H9 (cell line): Measurements from ENCODE around the gene KCTD17. TPM values are rescaled to one million over a fixed set of nuclear protein-coding genes. Genes with fewer than 3 reads are reported as not detected.

Experiments
- DNase-seq: peaks from one replicate; pipeline ENCODE4 v3.0.0-alpha.2; 2017
- H2AFZ ChIP-seq: one replicate; pipeline ENCODE4 v1.6.1; 2013; ENCODE audit warnings: mild to moderate bottlenecking, low read length, control low read depth, moderate library complexity
- H2AK5ac ChIP-seq: 2 replicates; pipeline ENCODE4 v1.6.1; 2013; ENCODE audit warnings: low read length, control low read depth, mixed read lengths; ENCODE audit not compliant: insufficient read length
- H2BK120ac ChIP-seq: one replicate; pipeline ENCODE4 v1.6.1; 2013; ENCODE audit warnings: low read depth, mild to moderate bottlenecking, low read length, control low read depth, inconsistent platforms; ENCODE audit not compliant: poor library complexity, severe bottlenecking
- H2BK12ac ChIP-seq: 2 replicates; pipeline ENCODE4 v1.6.1; 2013; ENCODE audit warnings: low read length, control low read depth, mixed read lengths, low read depth; ENCODE audit not compliant: insufficient read length
- H2BK15ac ChIP-seq: 2 replicates; pipeline ENCODE4 v1.6.1; 2013; ENCODE audit warnings: low read depth, low read length, control low read depth
- H2BK20ac ChIP-seq: one replicate; pipeline ENCODE4 v1.6.1; 2013; ENCODE audit warnings: low read depth, mild to moderate bottlenecking, low read length, control low read depth, inconsistent platforms; ENCODE audit not compliant: poor library complexity, severe bottlenecking
- H2BK5ac ChIP-seq: 2 replicates; pipeline ENCODE4 v1.6.1; 2013; ENCODE audit warnings: low read length, control low read depth, mixed read lengths; ENCODE audit not compliant: insufficient read length
- H3K14ac ChIP-seq: 2 replicates; pipeline ENCODE4 v1.6.1; 2013; ENCODE audit warnings: low read length, control low read depth; ENCODE audit not compliant: insufficient read depth
- H3K18ac ChIP-seq: 2 replicates; pipeline ENCODE4 v1.6.1; 2013; ENCODE audit warnings: low read depth, mild to moderate bottlenecking, mixed read lengths, low read length, control low read depth; ENCODE audit not compliant: insufficient read length
- H3K23ac ChIP-seq: 2 replicates; pipeline ENCODE4 v1.6.1; 2013; ENCODE audit warnings: low read length, control low read depth, mixed read lengths, low read depth; ENCODE audit not compliant: insufficient read length
- H3K23me2 ChIP-seq: 2 replicates; pipeline ENCODE4 v1.6.1; 2013; ENCODE audit warnings: low read depth, mild to moderate bottlenecking, mixed read lengths, low read length, control low read depth; ENCODE audit not compliant: insufficient read length, poor library complexity, severe bottlenecking
- H3K27ac ChIP-seq: 2 replicates; pipeline ENCODE4 v1.5.1; 2013; ENCODE audit warnings: low read length, control low read depth, mixed read lengths, low read depth; ENCODE audit not compliant: insufficient read length
- H3K27me3 ChIP-seq: 2 replicates; pipeline ENCODE4 v1.6.1; 2013; ENCODE audit warnings: low read length, control low read depth, inconsistent platforms; ENCODE audit not compliant: insufficient read depth
- H3K4ac ChIP-seq: 2 replicates; pipeline ENCODE4 v1.6.1; 2013; ENCODE audit warnings: low read depth, mild to moderate bottlenecking, control low read depth, inconsistent platforms, low read length, moderate library complexity
- H3K4me1 ChIP-seq: 2 replicates; pipeline ENCODE4 v1.6.1; 2013; ENCODE audit warnings: low read length, control low read depth, inconsistent platforms; ENCODE audit not compliant: insufficient read depth
- H3K4me2 ChIP-seq: 2 replicates; pipeline ENCODE4 v1.6.1; 2013; ENCODE audit warnings: low read length, control low read depth, mixed read lengths; ENCODE audit not compliant: insufficient read length, insufficient read depth
- H3K56ac ChIP-seq: 2 replicates; pipeline ENCODE4 v1.6.1; 2013; ENCODE audit warnings: low read depth, mild to moderate bottlenecking, mixed read lengths, low read length, control low read depth; ENCODE audit not compliant: insufficient read length
- H3K79me1 ChIP-seq: 2 replicates; pipeline ENCODE4 v1.6.1; 2013; ENCODE audit warnings: low read depth, mild to moderate bottlenecking, moderate library complexity, low read length, control low read depth, inconsistent platforms; ENCODE audit not compliant: insufficient read depth, poor library complexity, severe bottlenecking
- H3K79me2 ChIP-seq: 2 replicates; pipeline ENCODE4 v1.6.1; 2013; ENCODE audit warnings: low read length, control low read depth, inconsistent platforms; ENCODE audit not compliant: insufficient read depth
- H3K9ac ChIP-seq: 2 replicates; pipeline ENCODE4 v1.6.1; 2013; ENCODE audit warnings: low read length, control low read depth, mixed read lengths; ENCODE audit not compliant: insufficient read length; ENCODE audit errors: extremely low read depth
- H3K9me3 ChIP-seq: one replicate; pipeline ENCODE4 v1.6.1; 2013; ENCODE audit warnings: low read depth, low read length, inconsistent platforms; ENCODE audit not compliant: control insufficient read depth
- H3T11ph ChIP-seq: one replicate; pipeline ENCODE4 v1.6.1; 2013; ENCODE audit warnings: mild to moderate bottlenecking, low read length, control low read depth, inconsistent platforms
- H4K20me1 ChIP-seq: one replicate; pipeline ENCODE4 v1.6.1; 2013; ENCODE audit not compliant: control insufficient read depth, insufficient read length, insufficient read depth
- H4K5ac ChIP-seq: 2 replicates; pipeline ENCODE4 v1.6.1; 2013; ENCODE audit warnings: low read depth, mild to moderate bottlenecking, mixed read lengths, low read length, control low read depth; ENCODE audit not compliant: insufficient read length
- H4K8ac ChIP-seq: replicated peaks from 2 replicates; pipeline ENCODE4 v1.6.1; 2013; ENCODE audit warnings: low read length, control low read depth, mixed read lengths, low read depth; ENCODE audit not compliant: insufficient read length
- H4K91ac ChIP-seq: 2 replicates; pipeline ENCODE4 v1.6.1; 2013; ENCODE audit warnings: low read depth, mild to moderate bottlenecking, moderate library complexity, mixed read lengths, low read length, control low read depth; ENCODE audit not compliant: insufficient read length
- H3K27ac Mint-ChIP-seq, 3 experiments: 2 replicates in 2 of 3; 3 replicates in 1 of 3; pipeline ENCODE4 v1.8.0; 2020 to 2021; ENCODE audit warnings: mixed read lengths in 3 of 3, mild to moderate bottlenecking in 1 of 3, moderate library complexity in 1 of 3
- H3K27me3 Mint-ChIP-seq: 2 replicates; pipeline ENCODE4 v1.8.0; 2021; ENCODE audit warnings: low read depth, mild to moderate bottlenecking, moderate library complexity, mixed read lengths
- H3K36me3 Mint-ChIP-seq, 3 experiments: 2 replicates in 2 of 3; 3 replicates in 1 of 3; pipeline ENCODE4 v1.8.0; 2020 to 2021; ENCODE audit warnings: low read depth in 3 of 3, mixed read lengths in 3 of 3; ENCODE audit not compliant: insufficient read depth in 1 of 3
- H3K4me1 Mint-ChIP-seq, 2 experiments: 2 replicates each; pipeline ENCODE4 v1.8.0; 2020; ENCODE audit warnings: mixed read lengths in 2 of 2
- H3K4me3 Mint-ChIP-seq, 2 experiments: 2 replicates in 1 of 2; 3 replicates in 1 of 2; pipeline ENCODE4 v1.8.0; 2020 to 2021; ENCODE audit warnings: mild to moderate bottlenecking in 2 of 2, mixed read lengths in 2 of 2, moderate library complexity in 1 of 2
- H3K9me3 Mint-ChIP-seq, 2 experiments: 2 replicates in 1 of 2; 3 replicates in 1 of 2; pipeline ENCODE4 v1.8.0; 2020; ENCODE audit warnings: mild to moderate bottlenecking in 2 of 2, mixed read lengths in 2 of 2, moderate library complexity in 1 of 2
- CTCF ChIP-seq: fragments of 200-600 bp; sonication (generic); conservative IDR thresholded peaks from 3 replicates; pipeline ENCODE4 v1.8.0; 2021; ENCODE audit warnings: antibody characterized with exemption, mild to moderate bottlenecking
- WGBS: extraction: QIAGEN DNeasy Blood & Tissue Kit; methylation state at CpG from one replicate; pipeline ENCODE4 v1.1.7; 2013; ENCODE audit warnings: missing lambda C conversion rate, low lambda C conversion rate, mixed read lengths; ENCODE audit not compliant: insufficient read length; ENCODE audit errors: extremely low coverage; 5-methylcytosine and 5-hydroxymethylcytosine counted together
- total RNA-seq: library from RNA; stranded (reverse); gene quantifications from 2 replicates; pipeline ENCODE4 v1.2.1, GENCODE V29; 2021

Gene KCTD17
- total RNA-seq, 1 experiment from 2014 or later = 34.1 TPM

- Histone ChIP-seq H3K79me1 (no peaks in the 10 kb centered on the region), H2BK12ac (no peak overlapping the region), H2BK120ac (no peak overlapping the region), H3K14ac (no peak overlapping the region), H3K4me2 (no peak overlapping the region), H4K20me1 (peaks cover 2% of the 10 kb centered on the region), H3K4me1 (peaks cover 6% of the 10 kb centered on the region; the same call in 1 of the 2 replicates), H3K9ac (no peak overlapping the region), H3K23me2 (no peaks in the 10 kb centered on the region), H4K5ac (no peak overlapping the region), H3K79me2 (peaks cover 2% of the 10 kb centered on the region; the same call in 1 of the 2 replicates), H3T11ph (no peak overlapping the region), H3K18ac (no peak overlapping the region), H4K91ac (no peak overlapping the region), H2AFZ (no peak overlapping the region), H2BK15ac (no peak overlapping the region), H3K23ac (no peak overlapping the region), H3K27me3 (no peaks in the 10 kb centered on the region), H3K4ac (no peak overlapping the region), H2AK5ac (no peak overlapping the region), H3K56ac (no peak overlapping the region), H4K8ac (no peak overlapping the region), H2BK20ac (no peak overlapping the region), H3K27ac (no peak overlapping the region), H2BK5ac (no peak overlapping the region), H3K9me3 (no peaks in the 10 kb centered on the region)
- Mint-ChIP-seq H3K27ac (no peak overlapping the region), H3K27me3 (peaks cover 26% of the 10 kb centered on the region), H3K4me3 (no peak overlapping the region), H3K4me1 (peaks cover 12 to 15% of the 10 kb centered on the region in 2 experiments), H3K36me3 (peaks cover 4 to 9% (median 8%) of the 10 kb centered on the region in 3 experiments; a peak in 6 of 7 replicates), H3K9me3 (no peaks in the 10 kb centered on the region)
- no peak for TF ChIP-seq CTCF
- no CpG with 5 or more reads among the region's 9 CpGs for WGBS
- DNase-seq = no peak
Measured at GRCh38 chr22:37012262-37012904, 39.2 kb upstream of the KCTD17 start.
